HEK293 (cell line): ENCODE measurements around the gene PSAPL1.

Source experiments
- CTCF ChIP-seq: fragments of 450-650 bp; formaldehyde crosslinking; IDR thresholded peaks from 2 replicates; pipeline ENCODE4 v1.5.1; 2016; ENCODE audit warnings: missing biosample characterization, missing genetic modification characterization
- SCRT1 ChIP-seq: fragments of 450-650 bp; formaldehyde crosslinking; IDR thresholded peaks from 2 replicates; pipeline ENCODE4 v1.5.1; 2016; ENCODE audit warnings: missing biosample characterization, missing genetic modification characterization, borderline replicate concordance
- ZNF114 ChIP-seq: fragments of 450-650 bp; formaldehyde crosslinking; IDR thresholded peaks from 2 replicates; pipeline ENCODE4 v1.5.0; 2017; ENCODE audit warnings: missing biosample characterization, missing genetic modification characterization
- ZNF664 ChIP-seq: fragments of 450-650 bp; formaldehyde crosslinking; IDR thresholded peaks from 2 replicates; pipeline ENCODE4 v1.5.1; 2016; ENCODE audit warnings: missing biosample characterization, missing genetic modification characterization

- no peak for TF ChIP-seq ZNF114 (tag by site-specific recombination)
- TF ChIP-seq SCRT1 (tag by site-specific recombination), result no peak
- TF ChIP-seq CTCF (tag by site-specific recombination), result no peak
- TF ChIP-seq ZNF664 (tag by site-specific recombination), result no peak
Observed at GRCh38 chr4:7444314-7444713, 9.6 kb upstream of the PSAPL1 start.
